ENCODE results near the gene MYMK.

The MYMK gene

DNA sequence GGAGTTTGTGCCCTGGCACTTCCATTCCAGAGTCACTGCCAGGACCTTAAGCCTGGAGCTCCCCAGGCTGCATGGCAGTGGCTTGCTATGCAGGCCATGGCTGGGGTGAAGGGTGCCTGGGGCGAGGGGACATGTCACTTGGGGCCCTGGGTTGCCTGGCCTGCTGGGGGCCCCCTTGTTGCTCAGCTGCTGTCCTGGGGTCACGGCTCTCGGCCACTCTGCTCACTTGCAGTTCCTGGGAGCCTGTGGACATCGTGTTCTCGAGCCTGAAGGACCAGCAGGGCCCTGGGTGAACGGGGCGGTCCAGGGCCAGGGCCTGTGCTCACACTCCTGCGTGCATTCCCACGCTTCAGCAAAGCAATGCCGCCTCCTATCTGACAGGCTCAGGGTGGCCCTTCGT is 31.3 kb downstream of the MYMK start:
- DNase-seq (ENCODE audit: insufficient read length) (no peak), FAIRE-seq (no peak)
- no peak for TF ChIP-seq TAF1 (IDR thresholded peaks at IDR 0.05; ENCODE audit: borderline replicate concordance, low read depth, low read length)
- no peak for TF ChIP-seq POLR2A (IDR thresholded peaks at IDR 0.05; ENCODE audit: low read depth, low read length)
- no peak for TF ChIP-seq POLR2AphosphoS5 (IDR thresholded peaks at IDR 0.05; ENCODE audit: low read depth, low read length)

- DNase-seq (ENCODE audit: insufficient read length) (no peak), FAIRE-seq (no peak)
- TF ChIP-seq TAF1 (IDR thresholded peaks at IDR 0.05; ENCODE audit: borderline replicate concordance, low read depth, low read length): no peak
- TF ChIP-seq POLR2AphosphoS5 (IDR thresholded peaks at IDR 0.05; ENCODE audit: low read depth, low read length): no peak
- no peak for TF ChIP-seq POLR2A (IDR thresholded peaks at IDR 0.05; ENCODE audit: low read depth, low read length)
Measured at GRCh38 chr9:133492061-133493021, 32.4 kb downstream of the MYMK start.

- no peak for TF ChIP-seq POLR2A (IDR thresholded peaks at IDR 0.05; ENCODE audit: low read depth, low read length)
- no peak for TF ChIP-seq POLR2AphosphoS5 (IDR thresholded peaks at IDR 0.05; ENCODE audit: low read depth, low read length)
- TF ChIP-seq TAF1 (IDR thresholded peaks at IDR 0.05; ENCODE audit: borderline replicate concordance, low read depth, low read length): no peak
- FAIRE-seq: no peak
- no peak for DNase-seq (ENCODE audit: insufficient read length)
Measured at GRCh38 chr9:133491656-133491925, 33.2 kb downstream of the MYMK start.

- no peak for FAIRE-seq
- TF ChIP-seq TAF1 (IDR thresholded peaks at IDR 0.05; ENCODE audit: borderline replicate concordance, low read depth, low read length) (no peak), POLR2A (IDR thresholded peaks at IDR 0.05; ENCODE audit: low read depth, low read length) (no peak), POLR2AphosphoS5 (IDR thresholded peaks at IDR 0.05; ENCODE audit: low read depth, low read length) (no peak)
Measured at GRCh38 chr9:133490865-133491655, 33.7 kb downstream of the MYMK start.

GRCh38 chr9:133490201-133490681 is 34.5 kb downstream of the MYMK start:
- TF ChIP-seq POLR2A (IDR thresholded peaks at IDR 0.05; ENCODE audit: low read depth, low read length) (no peak), TAF1 (IDR thresholded peaks at IDR 0.05; ENCODE audit: borderline replicate concordance, low read depth, low read length) (no peak), POLR2AphosphoS5 (IDR thresholded peaks at IDR 0.05; ENCODE audit: low read depth, low read length) (no peak)
- no peak for FAIRE-seq
- DNase-seq (ENCODE audit: insufficient read length): no peak

More at GRCh38 chr9:133490865-133491655, 33.7 kb downstream of the MYMK start:
- DNase-seq (ENCODE audit: insufficient read length): no peak

DNA sequence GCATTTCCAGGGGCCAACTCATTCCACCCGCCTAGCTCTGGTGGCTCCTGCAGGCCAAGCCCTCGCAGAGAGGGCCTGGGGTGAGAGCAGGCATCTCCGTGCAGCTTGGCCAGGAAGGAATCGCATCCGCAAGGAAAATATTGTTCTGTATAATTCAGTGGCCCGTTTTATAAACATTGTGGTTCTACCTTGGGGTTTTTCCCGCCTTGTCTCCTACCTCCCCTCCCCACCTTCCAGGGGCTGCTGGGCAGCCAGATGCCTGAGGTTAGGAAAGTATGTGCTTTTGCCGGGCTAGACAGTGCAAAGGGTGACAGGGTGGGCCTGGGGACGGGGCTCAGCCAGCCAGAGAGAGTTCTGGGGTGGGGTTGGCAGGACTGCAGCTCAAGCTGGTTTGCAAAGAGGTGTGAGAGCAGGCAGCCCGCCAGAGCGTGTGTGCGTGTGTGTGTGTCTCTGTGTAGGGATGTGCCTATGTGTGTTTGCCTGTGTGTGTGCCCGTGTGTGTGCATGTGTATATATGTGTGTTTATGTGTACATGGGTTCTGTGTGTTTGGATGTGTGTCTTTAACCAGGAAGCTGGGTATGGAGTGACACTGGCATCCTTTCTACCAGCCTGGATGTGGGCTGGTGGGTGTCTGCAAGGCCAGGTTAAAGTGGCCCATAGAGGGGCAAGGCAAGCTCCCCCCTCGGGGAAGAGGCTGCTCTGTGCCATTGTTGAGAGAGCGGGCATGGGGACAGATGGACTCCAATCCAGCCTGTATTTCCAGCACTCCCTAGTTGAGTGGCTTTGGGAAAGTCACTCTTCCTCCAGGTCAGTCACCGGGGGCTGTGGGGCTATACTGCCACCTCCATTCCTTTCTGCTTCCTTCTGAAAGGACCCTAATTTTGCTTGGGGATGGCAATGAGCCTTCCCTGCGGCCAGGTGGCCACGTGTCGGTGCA is 35.2 kb downstream of the MYMK start:
- FAIRE-seq: no peak
- TF ChIP-seq POLR2A (IDR thresholded peaks at IDR 0.05; ENCODE audit: low read depth, low read length) (no peak), TAF1 (IDR thresholded peaks at IDR 0.05; ENCODE audit: borderline replicate concordance, low read depth, low read length) (no peak), POLR2AphosphoS5 (IDR thresholded peaks at IDR 0.05; ENCODE audit: low read depth, low read length) (no peak)
- no peak for DNase-seq (ENCODE audit: insufficient read length)

GRCh38 chr9:133488686-133489252 is 36.0 kb downstream of the MYMK start:
- DNase-seq (ENCODE audit: insufficient read length) (no peak), FAIRE-seq (no peak)
- TF ChIP-seq POLR2A (IDR thresholded peaks at IDR 0.05; ENCODE audit: low read depth, low read length): no peak
- no peak for TF ChIP-seq POLR2AphosphoS5 (IDR thresholded peaks at IDR 0.05; ENCODE audit: low read depth, low read length)
- TF ChIP-seq TAF1 (IDR thresholded peaks at IDR 0.05; ENCODE audit: borderline replicate concordance, low read depth, low read length): no peak

DNA sequence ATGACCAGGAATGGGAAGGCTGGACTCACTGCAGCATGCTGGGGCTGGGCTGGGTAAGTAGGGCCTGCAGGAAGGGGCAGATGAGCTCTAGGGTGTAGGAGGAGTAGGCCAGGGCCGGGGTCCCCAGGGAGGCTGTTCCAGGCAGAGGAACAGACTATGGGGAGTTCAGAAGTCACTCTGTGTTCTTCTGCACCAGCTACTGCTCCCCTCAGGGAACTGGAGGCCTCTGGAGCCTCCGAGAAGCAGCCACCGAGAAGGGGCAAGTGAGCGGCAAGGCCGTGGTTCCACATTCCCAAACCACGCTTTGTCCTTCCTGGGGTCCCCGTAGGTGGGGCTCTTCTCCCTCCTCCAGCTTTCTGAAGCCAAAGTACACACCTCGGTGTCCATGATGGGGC is 37.4 kb downstream of the MYMK start:
- no peak for DNase-seq (ENCODE audit: insufficient read length)
- TF ChIP-seq TAF1 (IDR thresholded peaks at IDR 0.05; ENCODE audit: borderline replicate concordance, low read depth, low read length): no peak
- TF ChIP-seq POLR2A (IDR thresholded peaks at IDR 0.05; ENCODE audit: low read depth, low read length): no peak
- TF ChIP-seq POLR2AphosphoS5 (IDR thresholded peaks at IDR 0.05; ENCODE audit: low read depth, low read length): no peak
- FAIRE-seq: no peak

DNA sequence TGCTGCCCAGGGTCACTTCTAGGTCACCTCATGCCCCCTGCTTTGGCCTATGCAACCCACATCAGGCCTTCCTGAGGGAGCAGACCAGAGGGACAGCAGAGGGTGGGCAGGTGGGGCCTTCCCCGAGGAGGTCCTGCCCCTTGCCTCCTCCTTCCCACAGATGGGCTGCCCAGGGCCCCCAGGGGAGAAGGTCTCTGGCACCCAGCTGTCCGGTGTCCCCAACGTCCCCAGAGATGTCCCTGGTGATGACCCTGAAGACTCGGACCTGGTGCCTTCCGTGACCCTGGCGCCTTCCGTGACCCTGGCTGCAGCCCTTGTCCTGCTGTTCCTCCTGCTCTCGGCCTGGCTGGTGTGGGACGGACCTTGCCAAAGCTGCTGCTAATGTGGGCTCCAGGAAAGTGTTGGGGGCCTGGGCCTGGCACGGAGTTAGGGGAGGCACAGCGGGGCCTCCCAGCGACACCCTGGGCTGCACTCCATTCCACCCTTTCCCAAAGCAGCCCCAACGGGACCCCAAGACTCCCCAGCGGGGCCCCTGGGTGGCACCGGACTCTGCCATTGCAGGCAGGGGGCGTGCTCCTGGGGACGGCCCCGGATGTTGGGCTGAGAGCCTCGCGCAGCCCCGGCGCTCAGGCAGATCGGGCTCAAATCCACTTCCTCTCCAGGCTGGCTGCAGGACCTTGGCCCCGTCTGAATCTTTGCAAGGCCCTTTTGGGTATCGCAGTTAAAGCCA is 39.1 kb downstream of the MYMK start:
- FAIRE-seq (no peak), DNase-seq (ENCODE audit: insufficient read length) (peak; percentile 61)
- no peak for TF ChIP-seq POLR2A (IDR thresholded peaks at IDR 0.05; ENCODE audit: low read depth, low read length)
- no peak for TF ChIP-seq TAF1 (IDR thresholded peaks at IDR 0.05; ENCODE audit: borderline replicate concordance, low read depth, low read length)
- no peak for TF ChIP-seq POLR2AphosphoS5 (IDR thresholded peaks at IDR 0.05; ENCODE audit: low read depth, low read length)

Measured in GM12892 (cell line).